ENCODE measurements around the gene DIS3L2.
"Not testable (repeated sequence)": the region's sequence is repeated elsewhere in the genome, so short reads cannot be mapped to it uniquely, and the experiment has no call there.

Gene DIS3L2

DNA sequence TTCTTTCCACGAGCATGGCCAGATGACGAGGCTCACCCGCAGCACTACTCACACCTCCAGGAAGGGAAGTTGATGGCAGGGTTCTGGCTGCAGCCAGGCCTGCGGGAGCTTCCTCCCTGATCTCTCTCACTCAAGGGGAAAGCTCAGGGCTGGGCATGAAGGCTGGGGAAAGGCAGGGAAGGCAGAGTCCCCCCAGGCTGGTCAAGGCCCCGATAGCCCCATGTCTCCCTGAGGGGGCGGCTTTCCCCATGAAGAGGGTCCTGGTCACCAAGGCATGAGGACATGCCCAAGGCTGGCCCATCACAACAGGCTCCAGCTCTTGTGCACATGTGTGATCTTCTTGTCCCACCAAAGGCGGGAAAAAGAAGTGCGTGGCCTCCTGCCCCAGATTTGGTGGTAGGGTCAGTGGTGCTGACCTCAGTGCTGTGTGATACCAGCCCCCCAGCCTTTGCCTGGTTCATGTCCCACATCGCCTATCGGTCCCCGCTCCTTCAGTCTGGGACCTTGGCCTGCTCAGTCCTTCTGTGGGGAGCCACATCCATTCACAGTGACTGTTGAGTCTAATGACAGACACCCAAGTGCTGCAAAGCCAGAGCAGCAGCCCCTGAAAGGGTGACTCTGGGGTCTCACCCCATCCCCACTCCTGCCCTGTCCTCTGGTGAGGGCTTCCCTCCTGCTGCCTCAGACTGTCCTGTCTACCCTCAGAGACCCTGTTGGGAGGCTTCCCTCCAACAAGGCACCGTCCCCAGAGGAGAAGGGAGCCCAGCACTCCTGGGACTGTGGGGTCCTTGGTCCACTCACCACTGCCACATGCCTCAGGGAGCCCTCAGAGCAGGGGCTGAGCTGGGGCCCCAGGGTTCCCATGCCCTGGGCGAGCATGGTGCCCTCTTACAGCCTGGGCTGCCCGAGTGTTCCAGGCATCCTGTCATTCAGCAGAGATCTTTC, 367.3 kb downstream of the DIS3L2 start:
- in situ Hi-C loops (cut with HindIII; ENCODE audit: low sequenced_read_pairs): no loop called here

DNA sequence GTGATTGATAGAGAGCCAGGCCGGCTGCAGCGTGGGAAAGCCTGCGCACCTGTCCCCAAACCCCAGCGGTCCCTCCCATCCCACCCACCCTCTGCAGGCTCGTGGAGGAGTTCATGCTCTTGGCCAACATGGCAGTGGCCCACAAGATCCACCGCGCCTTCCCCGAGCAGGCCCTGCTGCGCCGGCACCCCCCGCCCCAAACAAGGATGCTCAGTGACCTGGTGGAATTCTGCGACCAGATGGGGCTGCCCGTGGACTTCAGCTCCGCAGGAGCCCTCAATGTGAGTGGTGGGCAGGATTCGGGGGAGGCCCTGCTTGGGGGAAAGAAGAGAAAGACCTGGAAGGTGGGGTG, 368.2 kb downstream of the DIS3L2 start:
- in situ Hi-C loops (cut with HindIII; ENCODE audit: low sequenced_read_pairs): no loop called here

DNA sequence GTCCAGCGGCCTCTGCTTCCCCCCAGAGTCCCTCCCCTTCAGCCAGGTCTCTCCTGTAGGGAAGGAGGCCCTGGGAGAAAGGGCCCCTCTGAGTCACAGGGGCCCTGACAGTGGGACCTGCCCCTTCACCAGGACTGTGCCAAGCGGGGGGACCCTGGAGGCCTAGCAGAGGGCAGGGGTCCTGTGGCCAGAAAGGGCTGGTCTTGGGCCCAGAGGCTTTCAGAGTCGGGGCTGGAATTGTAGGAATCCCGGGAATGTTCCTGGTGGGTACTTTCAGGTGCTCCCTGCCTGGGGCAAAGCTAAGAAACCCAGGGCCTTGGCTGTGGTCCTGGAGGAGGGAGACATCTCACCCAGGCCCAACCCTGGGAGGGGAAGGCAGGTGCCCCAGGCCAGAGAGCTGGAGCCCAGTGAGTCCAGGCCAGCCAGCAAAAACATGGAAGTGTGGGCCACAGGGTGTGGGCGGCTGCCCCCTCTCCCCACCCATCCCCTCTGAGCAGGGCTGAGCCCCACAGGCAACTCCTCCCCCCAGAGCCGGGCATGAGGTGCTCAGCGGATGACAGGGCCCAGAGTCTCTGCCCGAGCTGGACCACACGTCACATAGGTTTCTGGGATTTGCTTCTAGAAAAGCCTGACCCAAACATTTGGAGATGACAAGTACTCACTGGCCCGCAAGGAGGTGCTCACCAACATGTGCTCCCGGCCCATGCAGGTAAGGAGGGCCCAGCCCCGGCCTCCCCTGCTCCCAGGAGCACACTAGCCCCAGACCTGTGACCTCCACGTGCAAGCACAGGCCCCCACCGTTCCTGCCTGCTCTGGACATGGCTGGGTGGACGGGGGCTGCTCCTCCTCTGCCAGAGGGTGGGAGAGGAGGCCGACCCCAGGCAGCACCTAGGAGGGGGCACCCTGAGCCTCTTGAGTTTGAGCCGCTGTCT, 368.8 kb downstream of the DIS3L2 start:
- in situ Hi-C loops (cut with HindIII; ENCODE audit: low sequenced_read_pairs): no loop called here

DNA sequence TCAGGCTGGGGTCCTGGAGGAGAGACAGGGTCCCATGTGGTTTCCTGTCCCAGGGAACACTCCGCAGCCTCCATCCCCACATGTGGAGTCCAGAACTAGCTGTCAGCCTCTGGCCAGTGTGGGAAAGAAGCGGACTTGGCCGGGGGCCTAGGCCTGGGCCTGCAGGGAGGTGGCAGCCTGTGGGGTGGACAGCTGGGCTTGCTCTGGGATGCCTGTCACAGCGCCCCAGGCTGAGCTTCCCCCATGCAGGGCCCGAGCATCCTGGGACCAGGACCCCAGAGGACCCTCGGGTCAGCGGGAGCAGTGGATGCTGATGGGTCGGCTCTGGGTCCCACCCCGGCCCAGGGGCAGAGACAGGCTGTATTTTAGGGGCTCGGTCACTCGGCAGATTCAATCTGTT, 369.5 kb downstream of the DIS3L2 start:
- in situ Hi-C loops (cut with HindIII; ENCODE audit: low sequenced_read_pairs): not testable (repeated sequence)

DNA sequence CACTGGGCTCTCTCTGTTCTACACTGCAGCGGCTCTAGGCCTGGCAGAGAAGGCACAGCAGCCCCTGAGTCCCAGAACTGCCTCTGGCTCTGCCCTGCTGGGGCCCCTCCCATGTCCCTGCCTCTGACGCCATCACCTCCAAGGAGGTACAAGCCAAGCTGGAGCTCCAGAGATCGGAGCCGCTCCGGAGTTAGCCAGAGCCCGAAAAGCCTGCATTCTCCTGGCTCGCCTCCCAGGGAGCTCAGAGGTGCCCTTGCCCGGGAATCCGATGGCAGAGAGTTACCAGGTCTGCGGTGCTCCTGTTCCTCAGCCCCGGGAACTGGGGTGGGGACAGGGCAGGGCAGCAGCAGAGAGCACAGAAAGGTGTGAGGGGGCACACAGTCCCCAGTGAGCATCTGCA, 370.1 kb downstream of the DIS3L2 start:
- in situ Hi-C loops (cut with HindIII; ENCODE audit: low sequenced_read_pairs): not testable (repeated sequence)

DNA sequence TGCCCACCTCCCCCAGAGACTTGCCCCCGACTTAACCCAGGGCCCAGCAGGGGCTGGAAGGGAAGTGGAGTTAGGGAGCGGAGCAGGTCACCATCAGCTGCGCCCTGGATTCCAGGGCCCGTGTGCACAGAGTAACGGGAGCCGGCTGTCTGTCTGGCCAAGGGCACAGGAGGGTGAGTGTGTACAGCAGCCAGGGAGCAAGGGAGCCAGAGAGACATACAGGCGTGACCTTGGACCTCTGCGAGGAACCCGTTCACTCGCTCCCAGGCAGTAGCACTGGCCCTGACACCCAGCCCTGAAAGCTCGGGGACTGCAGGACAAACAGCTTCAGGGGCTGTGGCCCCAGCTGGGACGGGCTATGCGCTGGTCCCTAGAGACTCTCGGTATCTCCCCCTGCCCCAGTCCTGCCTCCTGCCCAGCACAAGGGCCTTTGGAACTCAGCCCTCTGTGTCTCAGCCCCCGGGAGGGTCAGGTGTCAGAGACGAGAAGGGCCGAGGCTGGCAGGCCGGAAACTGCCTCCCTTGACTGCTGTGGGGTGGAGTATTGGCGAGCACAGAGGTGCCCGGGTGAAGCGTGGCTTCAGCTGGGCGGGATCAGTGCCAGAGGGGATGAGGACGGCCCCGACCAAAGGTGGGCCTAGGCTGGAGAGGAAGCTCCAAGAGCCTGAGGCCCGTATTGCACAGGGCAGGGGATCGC, 370.9 kb downstream of the DIS3L2 start:
- in situ Hi-C loops (cut with HindIII; ENCODE audit: low sequenced_read_pairs): not testable (repeated sequence)

DNA sequence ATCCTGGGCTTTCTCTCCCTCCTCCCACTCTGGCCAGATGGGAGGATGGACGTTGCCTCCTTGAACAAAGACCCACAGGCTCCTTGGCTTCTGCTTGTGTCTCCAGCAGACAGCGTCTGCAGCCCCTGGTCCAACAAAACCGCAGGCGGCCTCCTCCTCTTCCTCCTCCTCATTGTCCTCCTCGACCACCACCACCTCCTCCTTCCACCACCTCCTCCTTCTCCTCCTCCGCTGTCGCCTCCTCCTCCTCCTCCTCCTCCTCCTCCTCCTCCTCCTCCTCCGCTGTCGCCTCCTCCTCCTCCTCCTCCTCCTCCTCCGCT, 371.4 kb downstream of the DIS3L2 start:
- in situ Hi-C loops (cut with HindIII; ENCODE audit: low sequenced_read_pairs): no loop called here

DNA sequence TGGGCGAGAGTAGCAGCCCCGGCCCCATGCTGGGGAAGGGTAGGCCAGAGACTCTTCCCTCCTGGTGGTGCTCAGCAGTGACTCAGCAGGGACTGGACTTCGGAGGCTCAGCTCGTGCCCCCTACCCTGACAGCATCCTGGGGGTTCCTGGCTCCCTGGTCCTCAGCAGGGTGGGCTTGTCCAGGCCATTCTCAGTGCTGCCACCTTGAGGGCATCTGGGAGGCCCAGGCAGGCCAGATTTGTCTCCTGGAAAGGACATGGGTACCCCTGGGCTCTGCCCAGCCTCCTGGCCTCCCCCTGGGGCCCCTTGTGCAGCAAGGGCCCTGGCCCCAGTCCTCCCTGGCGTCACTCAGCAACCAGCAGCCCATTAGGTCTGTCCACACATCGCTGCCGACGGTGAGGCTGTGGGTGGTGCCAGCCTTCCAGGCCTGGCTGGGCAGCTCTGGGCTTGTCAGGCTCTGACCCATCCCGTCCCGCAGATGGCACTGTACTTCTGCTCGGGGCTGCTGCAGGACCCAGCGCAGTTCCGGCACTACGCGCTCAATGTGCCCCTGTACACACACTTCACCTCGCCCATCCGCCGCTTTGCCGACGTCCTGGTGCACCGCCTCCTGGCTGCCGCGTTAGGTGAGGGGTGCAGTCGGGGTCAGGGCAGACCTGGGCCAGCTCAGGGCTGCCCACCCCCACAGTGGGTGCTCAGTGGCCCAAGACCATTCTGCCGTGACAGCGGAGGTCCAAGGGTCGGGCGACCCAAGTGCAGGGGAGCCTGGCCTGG, 372.0 kb downstream of the DIS3L2 start:
- in situ Hi-C loops (cut with HindIII; ENCODE audit: low sequenced_read_pairs): no loop called here

DNA sequence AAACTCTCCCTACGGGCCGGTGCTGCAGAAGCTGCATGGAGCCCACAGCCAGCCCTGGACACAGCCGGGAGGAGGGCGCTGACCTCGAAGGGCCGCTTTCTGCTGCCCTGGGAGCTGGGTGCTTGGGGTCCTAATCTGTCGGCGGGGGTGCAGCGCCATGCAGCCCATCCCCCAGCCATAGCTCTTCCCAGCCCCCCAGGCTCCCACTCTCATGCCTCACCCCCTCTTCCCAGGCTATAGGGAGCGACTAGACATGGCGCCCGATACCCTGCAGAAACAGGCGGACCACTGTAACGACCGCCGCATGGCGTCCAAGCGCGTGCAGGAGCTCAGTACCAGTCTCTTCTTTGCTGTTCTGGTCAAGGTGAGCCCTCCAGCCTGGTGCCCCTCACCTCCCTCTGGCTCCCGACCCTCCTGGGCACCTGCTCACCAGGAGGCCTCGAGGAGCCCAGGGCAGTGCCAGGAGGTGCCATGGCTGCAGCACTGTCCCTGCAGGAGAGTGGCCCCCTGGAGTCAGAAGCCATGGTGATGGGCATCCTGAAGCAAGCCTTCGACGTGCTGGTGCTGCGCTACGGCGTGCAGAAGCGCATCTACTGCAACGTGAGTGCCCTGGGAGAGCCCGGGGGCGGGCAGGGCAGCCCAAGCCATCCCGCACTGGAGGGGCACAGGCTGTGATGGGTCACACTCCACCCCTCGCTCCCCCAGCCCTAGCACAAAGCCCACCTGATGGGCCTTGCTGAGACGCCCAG, 372.8 kb downstream of the DIS3L2 start:
- in situ Hi-C loops (cut with HindIII; ENCODE audit: low sequenced_read_pairs): not testable (repeated sequence)

DNA sequence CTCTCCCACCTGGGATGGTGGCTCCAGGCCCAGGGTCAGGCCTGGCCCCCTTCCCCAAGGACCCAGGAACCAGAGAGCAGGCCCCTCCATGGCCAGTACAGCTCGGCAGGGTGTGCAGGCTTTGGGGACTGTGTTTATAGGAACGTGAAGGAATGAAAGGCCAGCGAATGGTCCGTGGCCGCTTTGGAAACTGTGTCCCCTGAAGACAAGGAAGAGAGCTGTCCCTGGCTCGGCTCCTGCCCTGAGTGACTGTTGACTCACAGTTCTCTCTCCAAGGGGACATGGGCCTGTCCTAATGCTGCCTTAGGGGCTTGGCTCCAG, 373.3 kb downstream of the DIS3L2 start:
- in situ Hi-C loops (cut with HindIII; ENCODE audit: low sequenced_read_pairs): not testable (repeated sequence)

DNA sequence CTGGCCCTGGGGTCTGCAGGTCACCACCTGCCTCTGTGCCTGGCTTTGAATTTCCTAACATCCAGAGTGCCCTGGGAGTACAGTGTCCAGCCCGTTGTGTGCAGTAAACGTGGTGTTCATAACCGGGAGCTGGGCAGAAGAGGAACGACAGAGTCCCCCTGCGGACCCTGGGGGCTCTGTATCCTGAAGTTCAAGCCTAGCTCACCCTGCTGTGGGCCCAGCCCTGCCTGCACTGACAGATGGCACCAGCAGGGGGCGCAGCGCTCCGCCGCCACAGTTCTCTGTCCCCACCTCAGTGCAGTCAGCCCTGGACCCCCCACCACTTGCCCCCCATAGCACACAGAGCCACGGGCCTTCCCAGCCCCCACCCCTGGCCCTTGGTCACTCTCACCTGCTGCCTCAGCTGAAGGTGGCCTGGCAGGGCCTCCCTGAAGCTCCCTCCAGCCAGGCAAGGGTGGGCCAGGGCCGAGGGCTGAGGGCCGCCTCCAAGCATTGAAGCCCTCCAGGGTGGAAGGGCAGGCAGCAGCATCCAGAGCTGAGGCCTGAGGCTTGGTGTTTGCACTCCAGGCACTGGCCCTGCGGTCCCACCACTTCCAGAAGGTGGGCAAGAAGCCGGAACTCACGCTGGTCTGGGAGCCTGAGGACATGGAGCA, 373.8 kb downstream of the DIS3L2 start:
- in situ Hi-C loops (cut with HindIII; ENCODE audit: low sequenced_read_pairs): not testable (repeated sequence)

DNA sequence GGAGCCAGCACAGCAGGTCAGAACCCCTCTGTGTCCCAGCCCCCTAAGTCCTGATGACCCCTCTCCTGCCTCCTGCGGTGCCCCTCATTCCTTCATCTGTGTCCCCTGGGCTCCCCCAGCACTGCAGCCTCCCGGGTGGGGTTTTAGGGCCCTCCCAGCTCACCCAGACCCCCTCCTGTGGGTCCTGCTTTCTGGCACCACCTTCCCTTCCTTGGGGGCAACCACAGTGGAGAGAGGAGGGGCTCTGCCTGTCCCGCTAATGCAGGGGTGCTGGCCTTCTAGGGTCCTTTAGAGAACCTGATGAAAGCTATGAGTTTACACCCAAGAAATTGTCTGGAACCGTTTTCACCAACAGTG, 374.3 kb downstream of the DIS3L2 start:
- in situ Hi-C loops (cut with HindIII; ENCODE audit: low sequenced_read_pairs): no loop called here

DNA sequence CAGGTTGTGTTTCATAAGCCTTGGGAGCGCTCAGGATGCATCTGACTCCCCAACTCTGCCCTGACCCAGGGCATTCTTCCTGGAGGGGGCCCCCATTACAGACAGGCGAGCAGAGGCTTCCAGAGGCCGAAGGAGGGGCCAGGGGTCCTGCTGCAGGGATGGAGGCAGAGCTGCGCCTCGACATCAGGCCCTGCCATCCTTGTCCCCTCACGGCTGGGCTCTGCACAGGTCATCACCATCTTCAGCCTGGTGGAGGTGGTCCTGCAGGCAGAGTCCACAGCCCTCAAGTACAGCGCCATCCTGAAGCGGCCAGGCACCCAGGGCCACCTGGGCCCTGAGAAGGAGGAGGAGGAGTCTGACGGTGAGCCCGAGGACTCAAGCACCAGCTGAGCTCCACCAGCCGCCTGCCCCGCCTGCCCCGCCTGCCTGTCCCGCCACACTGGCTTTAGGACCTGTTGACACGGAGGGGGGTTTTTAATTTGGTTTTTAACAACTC, 374.8 kb downstream of the DIS3L2 start:
- in situ Hi-C loops (cut with HindIII; ENCODE audit: low sequenced_read_pairs): no loop called here

DNA sequence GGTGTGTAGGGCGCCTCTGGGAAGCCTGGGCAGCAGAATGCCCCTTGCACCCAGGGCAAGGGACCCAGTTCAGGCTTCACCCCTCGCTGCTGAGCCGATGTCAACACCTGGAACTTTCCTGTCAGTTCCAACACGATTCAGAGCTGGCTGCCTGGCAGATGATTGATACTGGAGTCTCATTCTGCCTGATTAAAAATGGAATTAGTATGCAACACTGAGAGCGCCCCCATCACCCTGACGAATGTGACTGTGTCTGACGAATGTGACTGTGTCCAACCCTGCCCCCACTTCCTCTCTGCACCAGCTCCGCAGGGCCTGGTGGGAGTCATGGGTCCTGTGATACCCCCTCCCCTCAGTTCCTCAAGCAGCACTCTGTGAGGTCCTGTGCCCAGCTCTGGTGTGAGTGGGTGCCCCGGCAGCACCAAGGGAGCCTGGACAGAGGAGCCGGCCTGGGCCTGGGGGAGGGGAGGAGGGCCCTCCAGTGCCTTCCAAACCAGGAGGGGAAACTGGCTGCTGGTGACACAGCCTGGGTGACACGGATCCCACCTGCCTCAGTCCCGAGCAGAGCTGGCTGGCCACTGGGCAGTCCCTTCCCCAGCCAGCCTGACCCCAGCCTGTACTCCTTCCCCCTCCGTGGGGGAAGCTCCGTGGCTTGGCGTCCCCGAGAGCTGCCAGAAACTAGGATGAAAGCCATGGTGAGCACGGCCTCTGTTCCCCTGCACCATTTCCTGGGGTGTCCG, 375.6 kb downstream of the DIS3L2 start:
- in situ Hi-C loops (cut with HindIII; ENCODE audit: low sequenced_read_pairs): no loop called here

DNA sequence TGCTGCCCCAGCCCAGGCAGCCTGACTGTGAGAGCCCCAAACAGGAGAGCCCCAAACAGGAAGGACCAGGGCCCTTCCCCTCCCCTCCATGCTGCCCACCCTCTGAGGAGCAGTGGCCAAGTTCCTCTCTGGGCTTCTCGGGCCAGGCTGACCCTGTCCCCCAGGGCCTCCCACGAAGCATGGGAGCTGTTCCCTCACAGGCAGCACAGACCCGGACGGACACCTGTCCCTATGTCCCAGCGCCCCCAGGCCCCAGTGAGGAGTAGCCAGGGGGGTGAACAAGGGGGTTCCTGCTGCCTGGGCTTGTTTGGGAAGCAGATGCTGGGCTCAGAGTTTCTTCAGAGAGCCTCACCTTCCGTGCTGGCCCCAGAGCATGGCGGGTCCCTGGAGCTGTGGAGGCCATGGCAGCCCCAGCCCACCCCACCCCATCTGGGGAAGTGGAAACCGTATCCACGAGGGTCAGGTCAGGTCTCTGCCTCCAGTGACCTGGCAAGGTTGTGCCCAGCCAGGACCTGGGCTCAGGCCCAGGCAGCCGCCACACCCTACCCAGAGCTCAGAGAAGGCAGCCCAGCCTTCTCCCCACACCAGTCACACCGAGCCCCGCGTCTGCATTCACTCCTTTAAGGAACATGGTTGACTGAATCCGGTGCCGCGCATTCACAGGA, 376.7 kb downstream of the DIS3L2 start:
- in situ Hi-C loops (cut with HindIII; ENCODE audit: low sequenced_read_pairs): not testable (repeated sequence)

DNA sequence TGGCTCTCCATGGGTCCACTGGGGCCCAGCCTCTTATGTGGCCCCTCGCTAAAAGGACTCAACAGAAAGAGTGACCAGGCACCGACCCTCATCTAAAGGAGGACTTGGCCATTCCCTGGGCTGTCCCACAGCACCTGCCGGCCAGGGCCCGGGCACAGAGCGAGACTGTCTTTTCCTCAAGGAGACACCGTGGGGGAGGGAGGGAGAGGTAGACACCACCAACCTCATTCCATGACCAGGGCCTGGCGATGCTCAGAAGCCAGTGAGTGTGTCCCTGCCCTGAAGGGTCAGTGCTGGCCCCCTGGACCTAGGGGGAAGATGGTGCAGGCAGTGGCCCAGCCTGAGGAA, 377.2 kb downstream of the DIS3L2 start:
- in situ Hi-C loops (cut with HindIII; ENCODE audit: low sequenced_read_pairs): no loop called here

DNA sequence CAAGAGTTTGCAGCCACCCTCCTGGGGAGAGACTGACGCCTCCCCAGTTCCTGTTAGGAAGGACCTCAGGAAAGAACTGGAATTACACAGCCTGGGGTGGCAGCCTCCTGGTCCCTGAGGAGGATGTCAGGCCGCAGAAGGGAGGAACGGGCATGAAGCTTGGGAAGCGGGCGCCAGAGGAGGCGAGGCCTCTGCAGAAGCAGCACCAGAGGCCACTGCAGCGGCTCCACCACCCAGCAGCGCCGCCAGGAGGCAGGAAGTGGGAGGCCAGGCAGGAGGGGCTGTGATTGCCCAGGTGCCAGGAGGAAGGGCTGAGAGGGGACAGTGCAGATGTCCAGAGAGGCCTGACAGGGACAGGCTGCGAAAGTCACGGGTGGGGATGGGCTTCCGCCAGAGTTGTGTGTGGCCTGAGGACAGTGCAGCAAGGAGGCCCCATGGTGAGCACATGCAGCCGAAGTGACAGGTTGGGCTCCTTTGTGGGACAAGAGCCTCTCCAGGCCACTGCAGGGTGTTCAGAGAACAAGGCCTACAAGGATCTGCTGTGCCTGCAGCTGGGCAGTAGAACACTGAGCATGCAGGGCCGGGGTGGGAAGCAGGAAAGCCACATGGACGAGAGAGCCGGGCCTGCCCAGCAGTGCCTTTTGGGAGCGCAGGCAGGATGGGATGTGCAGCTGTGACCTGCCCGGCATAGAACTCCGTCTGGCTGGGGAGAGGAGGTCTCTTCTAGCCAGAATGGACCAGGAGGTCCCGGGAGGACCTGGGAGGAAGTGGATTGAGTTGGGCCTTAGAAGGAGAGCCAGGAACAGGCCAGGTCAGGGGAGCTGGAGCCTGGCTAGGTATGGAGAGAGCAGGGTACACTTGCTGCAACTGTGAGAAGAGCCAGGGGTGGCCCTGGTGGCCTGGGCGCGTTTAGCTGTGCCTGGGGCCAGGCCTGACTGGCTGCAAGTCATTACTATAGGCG, 377.9 kb downstream of the DIS3L2 start:
- in situ Hi-C loops (cut with HindIII; ENCODE audit: low sequenced_read_pairs): no loop called here
